Astrocyte of the cerebellum (primary cell): ENCODE results near the gene MYO1D.

Experiments
- DNase-seq: peaks from one replicate; pipeline ENCODE4 v3.0.0-alpha.2; 2011; ENCODE audit warnings: low read depth
- H3K4me3 ChIP-seq: 2 replicates; pipeline ENCODE4 v1.5.1; 2011; ENCODE audit warnings: mild to moderate bottlenecking, low read depth, low read length, moderate library complexity
- in situ Hi-C: cut with HindIII; loops from 2 replicates; pipeline ENCODE4 v1.10.0; 2017; ENCODE audit warnings: low sequenced_read_pairs
- TF ChIP-seq, protein P1 (sequence below): IDR thresholded peaks from 2 replicates; pipeline ENCODE4 v1.5.1; 2012; ENCODE audit warnings: low read length, low read depth, moderate library complexity, mild to moderate bottlenecking; ENCODE audit errors: missing control alignments

MYO1D gene

DNA sequence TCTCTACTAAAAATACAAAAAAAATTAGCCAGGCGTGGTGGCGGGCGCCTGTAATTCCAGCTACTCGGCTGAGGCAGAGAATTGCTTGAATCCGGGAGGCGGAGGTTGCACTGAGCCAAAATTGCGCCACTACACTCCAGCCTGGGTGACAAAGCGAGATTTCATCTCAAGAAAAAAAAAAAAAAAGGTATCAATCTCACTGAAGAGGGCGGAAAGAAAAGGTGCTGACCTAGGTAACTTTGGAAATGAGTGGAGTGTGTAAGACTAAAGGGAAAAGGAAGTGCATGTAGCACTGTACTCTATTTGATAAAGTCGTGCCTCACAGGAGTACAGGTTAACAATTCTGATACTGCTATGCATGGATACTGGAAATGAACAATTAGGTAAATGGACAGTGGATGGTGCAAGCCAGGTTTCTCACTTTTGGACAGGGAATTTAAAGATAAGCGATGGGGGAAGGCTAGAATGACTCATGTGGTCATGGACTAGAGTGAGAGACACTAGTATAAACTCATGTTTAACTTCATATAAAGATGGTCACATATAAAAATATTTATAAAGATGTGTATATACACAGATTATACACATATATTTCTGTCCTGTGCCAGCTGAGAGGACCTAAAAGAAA is 247.2 kb downstream of the MYO1D start:
- no peak overlapping the region for H3K4me3 ChIP-seq
- no peak for DNase-seq
- in situ Hi-C loops, result loop anchor here (5.0 kb wide), 1 partner anchor 43 kb away; no protein-coding TSS in a partner anchor
- TF ChIP-seq, protein P1, sequence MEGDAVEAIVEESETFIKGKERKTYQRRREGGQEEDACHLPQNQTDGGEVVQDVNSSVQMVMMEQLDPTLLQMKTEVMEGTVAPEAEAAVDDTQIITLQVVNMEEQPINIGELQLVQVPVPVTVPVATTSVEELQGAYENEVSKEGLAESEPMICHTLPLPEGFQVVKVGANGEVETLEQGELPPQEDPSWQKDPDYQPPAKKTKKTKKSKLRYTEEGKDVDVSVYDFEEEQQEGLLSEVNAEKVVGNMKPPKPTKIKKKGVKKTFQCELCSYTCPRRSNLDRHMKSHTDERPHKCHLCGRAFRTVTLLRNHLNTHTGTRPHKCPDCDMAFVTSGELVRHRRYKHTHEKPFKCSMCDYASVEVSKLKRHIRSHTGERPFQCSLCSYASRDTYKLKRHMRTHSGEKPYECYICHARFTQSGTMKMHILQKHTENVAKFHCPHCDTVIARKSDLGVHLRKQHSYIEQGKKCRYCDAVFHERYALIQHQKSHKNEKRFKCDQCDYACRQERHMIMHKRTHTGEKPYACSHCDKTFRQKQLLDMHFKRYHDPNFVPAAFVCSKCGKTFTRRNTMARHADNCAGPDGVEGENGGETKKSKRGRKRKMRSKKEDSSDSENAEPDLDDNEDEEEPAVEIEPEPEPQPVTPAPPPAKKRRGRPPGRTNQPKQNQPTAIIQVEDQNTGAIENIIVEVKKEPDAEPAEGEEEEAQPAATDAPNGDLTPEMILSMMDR, result no peak

DNA sequence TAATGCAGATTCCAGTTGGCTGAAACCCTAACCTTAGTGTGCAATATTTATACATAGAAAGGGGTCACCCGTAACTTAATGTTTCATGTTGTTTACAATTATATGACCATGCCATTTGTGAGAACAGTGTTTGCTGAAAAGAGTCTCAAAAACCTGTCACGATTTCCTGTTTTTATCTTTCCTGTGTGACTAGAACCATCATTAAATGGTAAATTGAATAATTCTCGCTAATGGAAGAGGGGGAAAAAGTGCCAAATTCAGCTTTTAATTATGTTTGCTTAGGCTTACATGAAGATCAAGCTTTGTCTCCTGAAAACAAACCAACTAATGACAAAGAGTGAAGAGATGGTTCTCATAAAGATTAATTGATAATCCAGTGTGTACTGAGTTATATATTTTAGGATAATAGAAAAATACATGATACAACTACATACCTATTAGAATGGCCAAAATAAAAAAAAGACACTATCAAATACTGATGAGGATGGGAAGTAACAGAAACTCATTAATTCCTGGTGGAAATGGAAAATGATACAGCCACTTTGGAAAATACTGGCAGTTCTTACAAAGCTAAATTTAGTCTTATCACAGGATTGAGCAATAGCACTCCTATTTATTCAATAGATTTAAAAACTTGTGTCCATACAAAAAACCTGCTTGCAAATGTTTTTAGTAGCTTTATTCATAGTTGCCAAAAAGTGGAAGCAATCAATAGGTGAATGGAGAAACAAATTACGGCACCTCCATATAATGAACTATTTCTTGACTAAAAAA is 248.5 kb downstream of the MYO1D start:
- H3K4me3 ChIP-seq, result no peak overlapping the region
- in situ Hi-C loops, result no loop called here
- TF ChIP-seq, protein P1, result no peak
- DNase-seq, result no peak

DNA sequence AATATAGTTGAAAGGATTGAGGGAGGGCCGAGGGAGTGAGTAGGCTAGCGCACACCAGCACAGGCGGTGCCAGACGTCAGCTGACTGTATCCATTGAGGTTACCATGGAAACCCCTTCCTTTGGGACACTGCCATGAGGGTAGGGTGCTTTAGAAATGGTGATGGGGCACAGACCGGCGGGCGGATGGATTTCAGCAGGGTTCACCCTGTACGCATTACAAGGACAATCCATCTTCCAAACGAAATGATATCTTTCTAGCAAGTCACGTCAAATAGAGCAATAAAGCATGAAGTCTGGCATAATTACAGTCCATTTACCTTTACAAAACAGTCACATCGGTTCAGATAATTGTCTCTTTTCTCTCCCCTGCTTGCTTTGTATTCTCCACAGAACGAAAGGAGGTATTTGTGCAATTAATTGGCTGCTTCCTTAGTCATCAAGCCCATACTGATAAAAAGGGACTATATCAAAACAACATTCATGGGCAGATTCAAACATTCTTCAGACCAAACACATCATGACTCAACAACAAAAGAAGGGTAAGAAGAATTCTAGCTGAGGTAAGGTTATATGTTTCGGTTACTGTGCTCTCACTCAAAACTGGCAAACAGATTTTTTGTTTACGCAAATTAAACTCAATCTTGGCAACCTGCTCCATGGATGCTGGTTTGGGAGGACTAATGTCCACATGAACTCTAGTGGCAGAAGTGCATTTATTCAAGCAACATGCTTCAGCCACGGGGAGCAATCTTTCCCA is 249.5 kb downstream of the MYO1D start:
- H3K4me3 ChIP-seq, result no peak overlapping the region
- DNase-seq, result no peak
- in situ Hi-C loops, result no loop called here
- TF ChIP-seq, protein P1, result no peak

DNA sequence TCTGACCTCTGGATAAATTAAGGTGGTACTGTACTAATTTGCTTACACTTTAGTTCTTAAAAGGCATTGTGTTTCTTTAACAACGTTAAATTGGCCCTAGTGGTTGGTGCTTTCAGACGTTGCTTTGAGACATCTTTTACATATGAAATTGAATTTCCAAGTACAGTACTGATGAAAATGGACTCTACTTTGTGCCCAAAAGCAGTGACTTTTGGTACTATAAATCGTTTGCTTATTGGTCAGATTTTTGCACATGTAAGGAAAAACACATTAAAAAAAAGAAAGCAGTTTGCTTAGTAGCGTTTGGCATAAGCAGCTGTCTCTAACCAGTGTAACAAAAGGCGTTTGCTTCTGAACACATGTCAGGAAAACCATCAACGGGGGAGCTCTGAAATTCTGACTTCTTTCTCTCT is 250.5 kb downstream of the MYO1D start:
- H3K4me3 ChIP-seq, result no peak overlapping the region
- in situ Hi-C loops, result no loop called here
- DNase-seq, result no peak
- TF ChIP-seq, protein P1, result no peak

DNA sequence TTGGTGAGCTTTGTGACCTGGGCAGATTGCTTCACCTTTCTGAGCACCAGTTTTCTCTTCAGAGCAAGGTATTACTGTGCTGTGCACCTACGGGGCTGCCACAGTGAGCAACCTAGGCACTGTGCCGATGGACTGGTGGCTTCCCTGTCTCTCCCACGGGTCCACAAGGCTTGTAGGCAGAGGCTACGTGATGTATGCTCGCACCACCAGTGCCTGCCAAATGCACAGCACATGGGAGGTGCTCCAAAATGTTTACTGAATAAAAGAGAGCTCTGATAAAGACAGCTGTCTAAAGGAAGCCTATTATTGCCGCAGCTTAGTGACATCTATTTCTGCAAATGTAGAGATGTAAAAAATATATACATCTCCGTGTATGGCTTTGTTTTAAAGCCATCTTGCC is 251.0 kb downstream of the MYO1D start:
- TF ChIP-seq, protein P1, result no peak
- in situ Hi-C loops, result no loop called here
- DNase-seq, result no peak
- no peak overlapping the region for H3K4me3 ChIP-seq

DNA sequence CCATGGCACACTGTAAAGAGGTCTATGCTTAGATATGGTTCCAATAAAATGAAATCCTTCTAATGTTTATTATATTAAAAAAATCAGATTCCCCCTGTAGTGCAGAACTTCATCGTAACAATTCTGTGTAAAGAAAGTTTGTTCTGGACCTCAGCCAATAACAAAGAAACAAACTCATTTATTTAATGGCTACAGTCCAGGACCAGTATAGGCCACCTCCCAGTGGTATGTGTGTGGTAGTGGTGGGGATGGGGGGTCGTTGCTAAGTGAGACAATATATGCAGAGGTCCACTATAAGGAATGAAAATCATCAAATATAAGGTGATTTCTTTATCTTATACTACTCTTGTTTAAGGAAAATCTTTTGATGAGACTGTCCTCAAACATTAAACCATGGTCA is 253.7 kb downstream of the MYO1D start:
- H3K4me3 ChIP-seq, result no peak overlapping the region
- in situ Hi-C loops, result loop anchor here (5.0 kb wide), 1 partner anchor 91 kb away; no protein-coding TSS in a partner anchor
- TF ChIP-seq, protein P1, result no peak
- no peak for DNase-seq
